ENCODE data around the gene SMG6. TPM values are rescaled to one million over a fixed set of nuclear protein-coding genes. Genes with fewer than 3 reads are reported as not detected.

Gene SMG6
- total RNA-seq, 1 donor from 2014 or later, result 75.5 TPM

DNA sequence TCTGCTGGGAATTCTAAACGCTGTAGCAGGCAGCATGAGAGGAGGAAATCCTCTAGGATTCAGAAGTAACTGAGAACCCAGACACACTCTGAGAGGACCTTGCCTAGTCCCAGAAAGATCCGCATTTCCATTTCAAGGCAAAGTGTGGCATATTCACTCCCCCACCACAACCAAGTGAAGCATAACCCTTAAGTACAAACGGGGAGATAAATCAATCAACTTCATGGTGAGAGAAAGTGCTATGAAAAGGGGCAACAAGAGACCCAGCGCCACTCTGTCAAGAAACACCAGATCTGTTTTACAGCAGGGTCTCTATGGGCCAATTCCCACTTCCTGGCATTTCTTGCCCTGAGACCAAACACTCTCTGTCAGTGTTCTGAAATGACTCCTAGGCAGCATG, 68.3 kb downstream of the SMG6 start:
- no peak for DNase-seq (ENCODE audit: low read depth)

GRCh38 chr17:2233441-2233947, 70.1 kb downstream of the SMG6 start:
- DNase-seq (ENCODE audit: low read depth), result peak; percentile 46

DNA sequence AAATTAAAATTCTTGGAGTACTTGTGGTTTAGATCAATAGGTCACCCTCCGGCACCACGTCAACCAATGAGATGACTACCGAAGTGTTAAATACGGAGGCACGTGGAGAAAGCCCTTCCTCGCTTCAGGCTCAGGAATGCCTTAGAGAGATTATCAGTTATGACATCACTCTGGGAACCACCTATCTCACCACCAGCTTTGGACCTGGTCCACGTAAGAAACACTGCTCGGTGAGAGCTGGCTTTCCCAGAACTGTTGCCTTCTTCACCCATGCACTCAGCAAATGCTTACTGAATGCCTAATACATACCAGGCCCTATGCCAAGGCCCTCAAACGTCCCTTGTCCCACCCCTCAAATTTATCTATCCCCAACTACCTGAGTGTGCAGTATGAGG, 71.3 kb downstream of the SMG6 start:
- peak; percentile 23 for DNase-seq (ENCODE audit: low read depth)

DNA sequence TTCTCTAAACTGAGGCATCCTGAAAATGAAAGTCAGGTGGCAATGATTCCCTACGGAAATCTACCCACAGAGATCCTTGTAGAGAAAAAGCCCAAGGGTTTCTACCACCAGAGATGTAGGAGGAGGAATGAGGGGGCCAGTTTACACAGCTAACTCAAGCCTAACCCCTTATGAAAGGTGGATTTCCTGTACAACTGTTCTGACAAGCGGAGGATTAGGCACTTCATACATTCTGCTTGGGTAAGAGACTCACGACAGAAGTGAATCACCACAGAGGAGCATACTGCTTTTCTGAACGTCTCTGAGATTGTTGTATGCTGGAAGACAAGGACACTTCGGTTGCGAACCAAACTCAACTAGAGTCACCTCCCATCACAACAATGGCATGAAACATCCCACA, 72.7 kb downstream of the SMG6 start:
- DNase-seq (ENCODE audit: low read depth), result no peak

DNA sequence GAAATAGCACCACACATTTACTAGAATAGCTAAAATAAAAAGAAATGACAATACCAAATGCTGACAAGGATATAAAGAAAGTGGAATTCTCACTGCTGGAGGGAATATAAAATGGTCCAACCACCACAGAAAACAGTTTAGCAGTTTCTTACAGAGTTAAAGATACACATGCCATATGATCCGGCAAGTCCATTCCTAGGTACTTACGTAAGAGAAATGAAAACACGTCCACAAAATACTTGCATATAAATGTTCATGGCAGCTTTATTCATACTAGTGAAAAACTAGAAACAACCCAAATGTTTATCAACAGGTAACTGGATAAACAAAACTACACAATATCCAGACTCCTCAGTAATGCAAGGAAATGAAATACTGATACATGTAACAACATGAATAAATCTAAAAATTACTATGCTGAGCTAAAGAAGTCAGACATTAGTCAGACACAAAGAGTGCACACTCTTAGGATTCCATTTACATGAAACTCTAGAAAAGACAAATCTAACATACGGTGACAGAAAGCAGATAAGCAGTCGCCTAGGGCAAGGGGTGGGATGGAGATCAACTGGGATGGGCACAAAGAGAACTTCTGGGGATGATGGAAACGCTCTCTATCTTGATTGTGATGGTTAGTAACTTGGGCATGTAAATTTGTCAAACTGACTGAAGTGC, 76.4 kb downstream of the SMG6 start:
- DNase-seq (ENCODE audit: low read depth), result no peak

GRCh38 chr17:2223617-2223927, 80.0 kb downstream of the SMG6 start:
- no peak for DNase-seq (ENCODE audit: low read depth)

- peak; percentile 19 for DNase-seq (ENCODE audit: low read depth)
Observed at GRCh38 chr17:2222901-2223616, 80.5 kb downstream of the SMG6 start.

DNA sequence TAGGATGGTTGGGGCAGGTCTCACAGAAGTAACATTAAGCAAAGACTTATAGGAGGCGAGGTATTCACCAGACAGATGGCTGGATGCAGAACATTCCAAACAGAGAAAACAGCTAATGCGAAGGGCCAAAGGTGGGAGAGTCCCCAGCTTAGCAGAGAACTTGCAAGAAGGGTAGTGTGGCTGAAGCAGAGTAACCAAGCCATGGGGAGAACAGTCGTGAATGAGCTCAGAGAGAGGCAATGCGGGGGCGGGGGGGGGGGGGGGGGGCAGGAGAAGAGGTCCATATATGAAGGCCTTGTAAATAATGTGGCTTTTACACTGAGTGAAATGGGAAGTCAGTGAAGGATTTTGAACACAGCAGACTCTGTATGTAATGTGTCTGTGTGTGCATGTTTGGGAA, 81.3 kb downstream of the SMG6 start:
- DNase-seq (ENCODE audit: low read depth), result no peak

GRCh38 chr17:2218426-2218825, 85.2 kb downstream of the SMG6 start:
- peak; percentile 81 for DNase-seq (ENCODE audit: low read depth)

GRCh38 chr17:2215616-2216364, 87.8 kb downstream of the SMG6 start:
- DNase-seq (ENCODE audit: low read depth), result no peak

DNA sequence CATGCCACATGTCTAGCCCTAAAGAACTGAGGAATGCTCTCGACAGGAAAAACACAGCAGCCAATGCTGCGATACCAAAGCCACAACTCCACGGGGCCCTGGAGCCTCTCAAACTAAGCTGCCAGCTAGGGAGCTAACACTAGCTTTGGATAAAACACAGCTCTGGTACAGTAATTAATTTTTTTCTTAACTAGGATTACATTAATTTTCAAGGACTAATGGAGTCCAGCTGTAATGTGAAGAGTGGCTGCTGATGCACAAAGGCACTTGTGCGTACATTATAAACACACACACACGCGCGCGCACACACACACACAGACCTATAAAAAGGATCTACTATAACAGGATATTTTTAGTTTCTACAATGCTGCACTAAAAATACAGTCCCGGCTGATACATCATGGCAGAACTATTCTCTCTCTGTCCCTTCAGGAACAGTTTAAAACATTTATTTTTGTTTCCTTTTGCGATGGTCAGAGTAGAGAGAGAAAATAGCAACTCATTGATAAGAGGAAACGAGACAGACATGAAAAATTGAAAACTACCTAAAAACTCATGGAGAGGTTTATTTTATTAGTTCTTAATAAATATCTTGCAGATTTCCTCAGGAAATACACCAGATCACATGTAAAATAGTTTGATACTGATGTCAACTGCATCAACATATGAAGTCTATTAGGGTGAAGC, 88.5 kb downstream of the SMG6 start:
- no peak for DNase-seq (ENCODE audit: low read depth)

DNA sequence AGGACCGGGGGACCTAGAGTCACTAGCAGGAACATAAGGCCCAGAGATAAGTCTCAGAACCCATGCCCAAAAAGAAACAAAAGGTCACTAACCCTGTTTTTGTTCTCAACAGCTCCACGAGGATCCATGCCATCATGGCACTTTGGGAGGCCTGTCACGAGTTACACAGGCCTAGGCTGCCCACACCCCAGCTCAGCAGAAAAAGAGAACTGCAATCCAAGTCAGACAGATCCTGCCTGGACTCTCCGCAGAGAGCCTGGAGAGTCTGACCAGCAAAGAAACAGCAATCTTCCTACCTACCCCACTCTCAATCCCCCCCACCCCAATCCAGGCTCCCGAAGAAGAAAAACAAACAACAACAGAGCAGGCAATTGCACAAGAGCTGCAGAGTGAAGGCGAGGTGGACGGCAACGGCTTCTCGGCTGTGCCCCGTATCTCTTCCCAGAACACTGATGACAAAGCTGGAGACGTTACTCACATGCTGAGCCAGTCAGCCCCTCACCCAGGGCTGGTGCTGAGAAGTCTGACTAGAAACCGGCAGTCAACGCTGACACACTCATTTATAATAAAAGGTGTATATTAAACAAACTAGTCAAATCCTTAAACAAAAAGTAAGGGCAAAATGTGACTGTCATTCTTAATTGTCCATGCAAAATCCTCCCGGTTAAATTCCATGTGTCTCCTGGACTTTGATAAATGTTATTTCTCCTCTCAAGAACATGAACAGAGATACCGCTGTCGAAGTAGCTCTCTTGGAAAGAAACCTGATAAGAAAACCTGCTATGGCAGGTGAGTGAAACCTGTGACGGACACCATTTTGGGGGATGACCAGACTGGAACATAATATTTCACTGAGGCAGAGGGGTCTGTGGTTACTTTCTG, 89.3 kb downstream of the SMG6 start:
- DNase-seq (ENCODE audit: low read depth), result peak; percentile 77

DNA sequence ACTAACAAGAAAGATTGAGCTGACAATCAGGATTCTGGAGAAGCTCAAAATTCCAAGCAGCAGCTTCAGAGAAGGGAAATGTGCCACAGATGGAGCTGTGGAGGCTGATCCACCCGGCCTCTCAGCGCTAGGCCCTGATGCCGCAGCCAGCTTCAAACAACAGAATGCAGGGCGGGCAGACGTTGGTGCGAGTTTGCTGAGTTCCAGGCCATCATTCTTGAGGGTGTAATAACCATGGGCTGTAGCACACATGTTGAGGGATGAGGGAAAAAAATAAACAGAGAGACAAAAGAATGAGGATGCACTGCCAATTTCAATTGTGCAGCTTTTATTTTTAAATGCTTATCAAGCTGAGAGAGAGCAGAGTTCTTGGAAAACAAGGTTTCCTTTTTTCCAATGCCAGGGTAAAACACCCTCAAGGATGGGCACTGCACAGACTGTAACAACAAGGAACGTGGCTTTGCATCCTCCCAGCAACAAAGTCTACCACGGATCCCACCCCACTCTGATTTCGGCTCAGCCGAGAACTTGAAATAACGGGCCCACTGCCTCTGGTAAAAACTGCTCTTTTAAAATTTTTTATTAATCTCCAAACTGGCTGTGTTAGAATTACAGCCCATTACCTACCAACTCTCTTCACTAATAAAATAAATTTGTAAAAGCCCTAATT, 90.2 kb downstream of the SMG6 start:
- DNase-seq (ENCODE audit: low read depth), result no peak

DNA sequence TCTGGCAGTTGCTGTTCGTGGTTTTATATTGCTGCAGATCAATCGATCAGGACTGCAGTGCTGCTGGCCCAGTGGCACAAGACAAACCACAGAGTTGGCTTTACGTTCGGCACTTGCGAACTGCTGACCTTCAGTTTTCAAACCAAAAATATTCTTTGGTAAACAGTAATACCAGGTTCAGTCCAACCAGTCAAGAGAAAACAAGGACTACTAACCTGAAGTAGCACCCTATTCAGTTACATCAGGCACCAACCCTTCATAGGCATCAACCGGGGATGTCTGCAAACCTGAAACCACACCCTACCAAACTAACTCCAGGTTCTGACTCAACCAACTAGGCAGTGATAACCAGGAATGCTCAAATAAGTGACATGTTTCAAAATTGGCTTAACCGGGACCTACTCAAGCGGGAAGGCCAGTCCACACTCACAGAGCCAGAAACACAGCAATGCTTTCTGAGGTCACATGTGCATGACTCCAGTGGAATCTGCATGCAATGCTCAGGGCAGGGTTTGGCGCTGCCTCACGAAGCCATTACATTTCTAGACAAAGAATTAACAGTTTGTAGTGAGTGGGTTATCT, 91.1 kb downstream of the SMG6 start:
- DNase-seq (ENCODE audit: low read depth), result peak; percentile 89

DNA sequence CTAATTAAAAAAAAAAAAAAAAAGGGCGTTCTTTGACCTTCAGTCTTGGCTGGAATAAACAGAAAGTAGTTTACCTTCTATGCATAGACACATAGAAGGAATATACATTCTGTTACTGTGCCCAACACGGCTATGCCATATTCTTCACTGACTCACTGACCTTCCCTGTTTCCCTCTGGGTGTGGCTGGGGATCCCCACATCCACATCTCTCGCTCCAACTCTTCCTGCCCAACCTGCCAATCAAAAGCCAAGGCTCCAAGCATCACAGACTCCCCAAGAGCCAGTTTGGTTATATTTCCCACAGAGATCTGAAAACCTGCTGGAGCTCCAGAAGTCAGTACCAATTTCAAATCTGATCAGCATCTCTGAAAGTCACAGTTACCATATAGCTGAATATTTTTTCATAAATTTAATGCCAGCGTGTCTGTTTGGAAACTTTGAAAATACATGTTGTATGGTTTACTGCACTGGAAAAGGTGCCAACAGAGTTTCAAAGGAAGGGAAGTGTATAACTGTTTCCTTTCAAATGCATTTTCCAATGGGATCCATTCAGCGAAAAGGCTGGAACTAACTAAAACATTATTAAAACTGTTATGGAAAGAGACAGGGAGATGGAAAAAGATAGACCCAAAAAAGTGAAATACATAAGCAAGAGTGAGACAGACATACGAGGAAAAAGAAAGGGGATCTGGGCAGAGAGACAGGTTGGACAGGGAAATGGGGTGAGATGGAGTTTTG, 91.8 kb downstream of the SMG6 start:
- DNase-seq (ENCODE audit: low read depth), result no peak

GRCh38 chr17:2210726-2211125, 92.9 kb downstream of the SMG6 start:
- no peak for DNase-seq (ENCODE audit: low read depth)

DNA sequence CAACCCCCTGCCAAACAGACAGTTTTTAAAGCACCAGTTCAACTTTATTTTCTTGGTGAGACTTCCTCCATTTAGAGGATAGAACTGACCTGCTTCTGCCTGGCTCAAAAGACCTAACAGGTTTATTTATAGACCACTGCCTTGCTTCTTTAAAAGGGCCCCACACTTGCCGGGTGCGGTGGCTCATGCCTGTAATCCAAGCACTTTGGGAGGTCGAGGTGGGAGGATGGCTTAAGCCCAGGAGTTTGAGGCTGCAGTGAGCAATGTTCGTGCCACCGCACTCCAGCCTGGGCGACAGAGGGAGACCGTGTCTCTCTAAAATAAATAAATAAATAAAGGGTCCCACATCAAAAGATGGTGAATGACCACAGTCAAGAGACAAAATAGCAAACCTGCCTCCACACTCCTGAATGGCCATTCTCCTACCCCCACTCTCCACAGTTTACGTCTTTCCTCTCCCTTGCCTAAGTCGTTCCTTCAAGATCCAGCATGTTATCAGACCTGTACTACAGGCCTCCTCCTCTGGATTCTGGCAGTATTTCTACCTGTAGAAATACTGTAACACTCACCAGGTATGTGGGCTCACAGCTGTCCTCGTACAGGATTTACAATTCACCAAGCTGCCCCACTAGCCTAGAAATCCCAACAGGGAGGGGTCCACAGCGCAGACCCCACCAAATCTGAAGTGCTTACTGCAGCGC, 95.6 kb downstream of the SMG6 start:
- no peak for DNase-seq (ENCODE audit: low read depth)

DNA sequence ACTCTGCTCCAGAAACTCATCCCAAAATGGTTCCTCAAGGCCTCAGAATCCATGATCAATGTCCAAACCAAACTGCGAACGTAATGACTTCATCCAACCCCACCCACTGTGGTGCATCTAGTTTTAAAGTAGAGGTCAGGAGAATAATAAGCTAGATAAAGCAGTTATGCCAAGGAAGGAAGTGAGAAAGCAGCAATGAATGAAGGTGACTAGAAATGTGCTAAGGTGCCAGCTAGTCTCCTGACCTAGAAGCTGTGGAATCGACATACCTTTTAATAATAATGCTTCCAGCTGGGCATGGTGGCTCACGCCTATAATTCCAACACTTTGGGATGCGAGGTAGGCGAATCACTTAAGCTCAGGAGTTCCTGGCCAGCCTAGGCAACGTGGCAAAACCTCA, 99.2 kb downstream of the SMG6 start:
- DNase-seq (ENCODE audit: low read depth), result no peak

DNA sequence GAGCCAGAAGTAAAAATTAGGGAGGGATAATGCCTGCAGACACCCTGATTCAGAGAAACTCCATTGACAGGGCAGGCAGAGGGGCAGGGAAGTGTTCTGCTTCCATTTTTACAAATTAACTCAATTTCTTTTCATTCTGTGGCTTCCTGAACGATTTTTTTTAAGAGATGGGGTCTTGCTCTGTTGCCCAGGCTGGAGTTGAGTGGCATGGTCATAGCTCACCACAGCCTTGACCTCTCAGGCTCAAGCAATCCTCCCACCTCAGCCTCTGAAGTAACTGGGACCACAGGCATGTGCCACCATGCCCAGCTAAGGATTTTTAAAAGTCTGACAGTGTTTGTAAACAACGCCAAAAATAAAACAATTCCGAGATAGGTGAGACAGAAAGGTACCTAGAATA, 99.8 kb downstream of the SMG6 start:
- DNase-seq (ENCODE audit: low read depth), result no peak

Data from renal cortical epithelial cell (primary cell).